HepG2 (cell line): Measurements from ENCODE around the gene IL6R. TPM values are rescaled to one million over a fixed set of nuclear protein-coding genes. Genes with fewer than 3 reads are reported as not detected.

Experiments
- AKAP8 ChIP-seq: sonication (generic); formaldehyde crosslinking; IDR thresholded peaks from 2 replicates; pipeline ENCODE4 v1.5.1; 2020; ENCODE audit warnings: mild to moderate bottlenecking, missing genetic modification reagents
- MAFF ChIP-seq: IDR thresholded peaks from 2 replicates; pipeline ENCODE4 v1.6.1; 2011; ENCODE audit warnings: low read depth, low read length, improper control_type of control experiment
- MYC ChIP-seq: sonication (generic); formaldehyde crosslinking; IDR thresholded peaks from 2 replicates; pipeline ENCODE4 v1.9.0; 2021; ENCODE audit warnings: missing genetic modification reagents, borderline replicate concordance
- NR3C1 ChIP-seq: sonication (generic); formaldehyde crosslinking; IDR thresholded peaks from 2 replicates; pipeline ENCODE4 v1.4.0; 2020; ENCODE audit warnings: missing genetic modification reagents
- STAT5B ChIP-seq: sonication (generic); formaldehyde crosslinking; IDR thresholded peaks from 2 replicates; pipeline ENCODE4 v1.4.0; 2020; ENCODE audit warnings: missing genetic modification reagents
- ZBTB8A ChIP-seq: sonication (generic); formaldehyde crosslinking; IDR thresholded peaks from 2 replicates; pipeline ENCODE4 v1.4.0; 2020; ENCODE audit warnings: mild to moderate bottlenecking, low read depth, missing genetic modification reagents, borderline replicate concordance
- ZNF235 ChIP-seq: sonication (generic); formaldehyde crosslinking; IDR thresholded peaks from 2 replicates; pipeline ENCODE4 v1.8.1; 2023; ENCODE audit warnings: mild to moderate bottlenecking, missing genetic modification reagents, borderline replicate concordance
- ZNF512B ChIP-seq: sonication (generic); formaldehyde crosslinking; IDR thresholded peaks from 2 replicates; pipeline ENCODE4 v1.5.1; 2020; ENCODE audit warnings: missing genetic modification reagents, mild to moderate bottlenecking, borderline replicate concordance
- ZNF546 ChIP-seq: sonication (generic); formaldehyde crosslinking; conservative IDR thresholded peaks from 2 replicates; pipeline ENCODE4 v1.8.1; 2023; ENCODE audit warnings: mild to moderate bottlenecking, missing genetic modification reagents
- polyA plus RNA-seq, 8 experiments: library from polyadenylated mRNA; depleted of rRNA in 3 of 8; stranded (reverse) in 7 of 8; unstranded in 1 of 8; fragments of >200 nt; fragmentation: Illumina TruSeq in 4 of 8; extraction: Trizol in 4 of 8; gene quantifications; 2 replicates each; pipeline versions ENCODE4 v1.2.1 to v1.2.3, GENCODE V29; 2011 to 2016; ENCODE audit warnings: low read depth in 4 of 8, missing spikeins in 1 of 8, mixed read lengths in 1 of 8; ENCODE audit not compliant: insufficient read depth in 1 of 8
- total RNA-seq, 5 experiments: library from RNA; depleted of rRNA; stranded (reverse); fragments of >200 nt; fragmentation: Illumina TruSeq; extraction: Trizol; gene quantifications; 2 replicates each; pipeline ENCODE4 v1.2.3, GENCODE V29; 2016; ENCODE audit warnings: low read depth in 1 of 5
- TF ChIP-seq, protein P1 (sequence below): sonication (generic); formaldehyde crosslinking; conservative IDR thresholded peaks from 2 replicates; pipeline ENCODE4 v1.4.0; 2020; ENCODE audit warnings: missing genetic modification reagents
- TF ChIP-seq, protein P2 (sequence below): sonication (generic); formaldehyde crosslinking; IDR thresholded peaks from 2 replicates; pipeline ENCODE4 v1.4.0; 2020; ENCODE audit warnings: missing genetic modification reagents, mild to moderate bottlenecking, borderline replicate concordance
- TF ChIP-seq, protein P3 (sequence below): sonication (generic); formaldehyde crosslinking; IDR thresholded peaks from 2 replicates; pipeline ENCODE4 v1.5.1; 2020; ENCODE audit warnings: mild to moderate bottlenecking, missing genetic modification reagents

IL6R gene
- total and polyA plus RNA-seq, 2 of the 13 experiments (the other 11 are each of a cell fraction or from before 2014, with no cell fraction given): 5.0 to 24.5 TPM

GRCh38 chr1:154410185-154410827 is 5.2 kb downstream of the IL6R start (continued):
- TF ChIP-seq, protein P1, sequence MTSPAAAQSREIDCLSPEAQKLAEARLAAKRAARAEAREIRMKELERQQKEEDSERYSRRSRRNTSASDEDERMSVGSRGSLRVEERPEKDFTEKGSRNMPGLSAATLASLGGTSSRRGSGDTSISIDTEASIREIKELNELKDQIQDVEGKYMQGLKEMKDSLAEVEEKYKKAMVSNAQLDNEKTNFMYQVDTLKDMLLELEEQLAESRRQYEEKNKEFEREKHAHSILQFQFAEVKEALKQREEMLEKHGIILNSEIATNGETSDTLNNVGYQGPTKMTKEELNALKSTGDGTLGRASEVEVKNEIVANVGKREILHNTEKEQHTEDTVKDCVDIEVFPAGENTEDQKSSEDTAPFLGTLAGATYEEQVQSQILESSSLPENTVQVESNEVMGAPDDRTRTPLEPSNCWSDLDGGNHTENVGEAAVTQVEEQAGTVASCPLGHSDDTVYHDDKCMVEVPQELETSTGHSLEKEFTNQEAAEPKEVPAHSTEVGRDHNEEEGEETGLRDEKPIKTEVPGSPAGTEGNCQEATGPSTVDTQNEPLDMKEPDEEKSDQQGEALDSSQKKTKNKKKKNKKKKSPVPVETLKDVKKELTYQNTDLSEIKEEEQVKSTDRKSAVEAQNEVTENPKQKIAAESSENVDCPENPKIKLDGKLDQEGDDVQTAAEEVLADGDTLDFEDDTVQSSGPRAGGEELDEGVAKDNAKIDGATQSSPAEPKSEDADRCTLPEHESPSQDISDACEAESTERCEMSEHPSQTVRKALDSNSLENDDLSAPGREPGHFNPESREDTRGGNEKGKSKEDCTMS (CRISPR knock-in tag): no peak
- TF ChIP-seq AKAP8: no peak
- TF ChIP-seq, protein P2, sequence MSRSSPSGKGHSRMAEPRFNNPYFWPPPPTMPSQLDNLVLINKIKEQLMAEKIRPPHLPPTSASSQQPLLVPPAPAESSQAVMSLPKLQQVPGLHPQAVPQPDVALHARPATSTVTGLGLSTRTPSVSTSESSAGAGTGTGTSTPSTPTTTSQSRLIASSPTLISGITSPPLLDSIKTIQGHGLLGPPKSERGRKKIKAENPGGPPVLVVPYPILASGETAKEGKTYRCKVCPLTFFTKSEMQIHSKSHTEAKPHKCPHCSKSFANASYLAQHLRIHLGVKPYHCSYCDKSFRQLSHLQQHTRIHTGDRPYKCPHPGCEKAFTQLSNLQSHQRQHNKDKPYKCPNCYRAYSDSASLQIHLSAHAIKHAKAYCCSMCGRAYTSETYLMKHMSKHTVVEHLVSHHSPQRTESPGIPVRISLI (CRISPR knock-in tag): no peak
- TF ChIP-seq MAFF: no peak
- TF ChIP-seq MYC (CRISPR knock-in tag): no peak
- TF ChIP-seq STAT5B (CRISPR knock-in tag): no peak
- no peak for TF ChIP-seq NR3C1 (CRISPR knock-in tag)
- TF ChIP-seq, protein P3, sequence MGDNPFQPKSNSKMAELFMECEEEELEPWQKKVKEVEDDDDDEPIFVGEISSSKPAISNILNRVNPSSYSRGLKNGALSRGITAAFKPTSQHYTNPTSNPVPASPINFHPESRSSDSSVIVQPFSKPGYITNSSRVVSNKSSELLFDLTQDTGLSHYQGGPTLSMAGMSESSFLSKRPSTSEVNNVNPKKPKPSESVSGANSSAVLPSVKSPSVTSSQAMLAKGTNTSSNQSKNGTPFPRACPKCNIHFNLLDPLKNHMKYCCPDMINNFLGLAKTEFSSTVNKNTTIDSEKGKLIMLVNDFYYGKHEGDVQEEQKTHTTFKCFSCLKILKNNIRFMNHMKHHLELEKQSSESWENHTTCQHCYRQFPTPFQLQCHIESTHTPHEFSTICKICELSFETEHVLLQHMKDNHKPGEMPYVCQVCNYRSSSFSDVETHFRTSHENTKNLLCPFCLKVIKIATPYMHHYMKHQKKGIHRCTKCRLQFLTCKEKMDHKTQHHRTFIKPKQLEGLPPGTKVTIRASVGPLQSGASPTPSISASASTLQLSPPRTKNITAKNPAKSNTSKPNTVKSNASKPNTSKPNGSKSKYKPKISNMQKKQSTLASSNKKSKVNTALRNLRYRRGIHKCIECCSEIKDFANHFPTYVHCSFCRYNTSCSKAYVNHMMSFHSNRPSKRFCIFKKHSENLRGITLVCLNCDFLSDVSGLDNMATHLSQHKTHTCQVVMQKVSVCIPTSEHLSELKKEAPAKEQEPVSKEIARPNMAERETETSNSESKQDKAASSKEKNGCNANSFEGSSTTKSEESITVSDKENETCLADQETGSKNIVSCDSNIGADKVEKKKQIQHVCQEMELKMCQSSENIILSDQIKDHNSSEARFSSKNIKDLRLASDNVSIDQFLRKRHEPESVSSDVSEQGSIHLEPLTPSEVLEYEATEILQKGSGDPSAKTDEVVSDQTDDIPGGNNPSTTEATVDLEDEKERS: no peak
- TF ChIP-seq ZBTB8A (CRISPR knock-in tag): no peak
- no peak for TF ChIP-seq ZNF512B (CRISPR knock-in tag)
- no peak for TF ChIP-seq ZNF235
- no peak for TF ChIP-seq ZNF546 (CRISPR knock-in tag)
- TF ChIP-seq, all 625 proteins: peak for 22
